GM18511 (cell line): ENCODE data around the gene GRK3.
"Not testable (repeated sequence)": the region's sequence is repeated elsewhere in the genome, so short reads cannot be mapped to it uniquely, and the experiment has no call there.

ENCODE experiments used
- ATAC-seq: cut with Tn5 transposase; IDR thresholded peaks from one replicate; pipeline ENCODE4 v1.9.1; 2021; ENCODE audit warnings: mild to moderate bottlenecking, moderate library complexity; ENCODE audit not compliant: unreplicated experiment

GRK3 gene

GRCh38 chr22:25564320-25564978 is at the start of gene GRK3:
Gene GRK3 (plus strand): TSS chr22:25564675. CDS start chr22:25565041, 366 bp downstream.
- ATAC-seq: peak; percentile 57

- ATAC-seq: no peak
Observed at GRCh38 chr22:25518000-25518663, 46.3 kb upstream of the GRK3 start.

GRCh38 chr22:25525376-25525775 is 39.1 kb upstream of the GRK3 start:
- ATAC-seq: no peak

GRCh38 chr22:25525804-25526584 is 38.5 kb upstream of the GRK3 start:
- ATAC-seq: not testable (repeated sequence)

GRCh38 chr22:25527016-25527415 is 37.5 kb upstream of the GRK3 start:
- ATAC-seq: not testable (repeated sequence)

GRCh38 chr22:25528068-25528467 is 36.4 kb upstream of the GRK3 start:
- not testable (repeated sequence) for ATAC-seq

- not testable (repeated sequence) for ATAC-seq
Observed at GRCh38 chr22:25529059-25529458, 35.4 kb upstream of the GRK3 start.

- ATAC-seq: not testable (repeated sequence)
Observed at GRCh38 chr22:25529541-25530137, 34.8 kb upstream of the GRK3 start.

GRCh38 chr22:25531677-25532076 is 32.8 kb upstream of the GRK3 start:
- not testable (repeated sequence) for ATAC-seq

- ATAC-seq: no peak
Observed at GRCh38 chr22:25534724-25535123, 29.8 kb upstream of the GRK3 start.

- no peak for ATAC-seq
Observed at GRCh38 chr22:25536589-25536988, 27.9 kb upstream of the GRK3 start.

GRCh38 chr22:25540166-25540907 is 24.1 kb upstream of the GRK3 start:
- no peak for ATAC-seq

GRCh38 chr22:25540908-25541660 is 23.4 kb upstream of the GRK3 start:
- ATAC-seq: no peak

GRCh38 chr22:25542191-25542590 is 22.3 kb upstream of the GRK3 start:
- no peak for ATAC-seq

GRCh38 chr22:25542720-25543402 is 21.6 kb upstream of the GRK3 start:
- ATAC-seq: no peak

GRCh38 chr22:25545146-25545545 is 19.3 kb upstream of the GRK3 start:
- no peak for ATAC-seq

- ATAC-seq: no peak
Observed at GRCh38 chr22:25545672-25546071, 18.8 kb upstream of the GRK3 start.

GRCh38 chr22:25546242-25546641 is 18.2 kb upstream of the GRK3 start:
- no peak for ATAC-seq

GRCh38 chr22:25546751-25547150 is 17.7 kb upstream of the GRK3 start:
- ATAC-seq: no peak
